HG02588 (cell line): ENCODE data around the gene HIPK1.

Experiments
- ATAC-seq: cut with Tn5 transposase; IDR thresholded peaks from one replicate; pipeline ENCODE4 v1.9.1; 2021; ENCODE audit warnings: mild to moderate bottlenecking, moderate library complexity; ENCODE audit not compliant: unreplicated experiment

The HIPK1 gene

DNA sequence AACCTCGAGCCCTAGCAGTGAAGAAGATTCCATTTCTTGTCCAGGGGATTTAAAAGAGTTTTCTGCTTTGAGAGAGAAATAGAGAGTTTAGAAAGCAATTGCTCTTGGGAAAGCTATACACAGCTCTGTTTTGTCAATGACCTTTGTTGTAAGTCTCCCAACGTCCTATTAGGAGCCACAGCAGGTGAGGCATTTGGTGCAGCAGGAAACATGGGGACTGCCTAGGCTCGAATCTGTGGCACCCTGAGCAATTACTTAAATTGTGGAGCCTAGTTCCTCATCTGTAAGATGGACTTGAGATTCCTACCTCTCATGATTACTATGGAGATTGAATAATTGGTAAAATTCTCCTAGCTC, 15.8 kb upstream of the HIPK1 start:
- no peak for ATAC-seq

DNA sequence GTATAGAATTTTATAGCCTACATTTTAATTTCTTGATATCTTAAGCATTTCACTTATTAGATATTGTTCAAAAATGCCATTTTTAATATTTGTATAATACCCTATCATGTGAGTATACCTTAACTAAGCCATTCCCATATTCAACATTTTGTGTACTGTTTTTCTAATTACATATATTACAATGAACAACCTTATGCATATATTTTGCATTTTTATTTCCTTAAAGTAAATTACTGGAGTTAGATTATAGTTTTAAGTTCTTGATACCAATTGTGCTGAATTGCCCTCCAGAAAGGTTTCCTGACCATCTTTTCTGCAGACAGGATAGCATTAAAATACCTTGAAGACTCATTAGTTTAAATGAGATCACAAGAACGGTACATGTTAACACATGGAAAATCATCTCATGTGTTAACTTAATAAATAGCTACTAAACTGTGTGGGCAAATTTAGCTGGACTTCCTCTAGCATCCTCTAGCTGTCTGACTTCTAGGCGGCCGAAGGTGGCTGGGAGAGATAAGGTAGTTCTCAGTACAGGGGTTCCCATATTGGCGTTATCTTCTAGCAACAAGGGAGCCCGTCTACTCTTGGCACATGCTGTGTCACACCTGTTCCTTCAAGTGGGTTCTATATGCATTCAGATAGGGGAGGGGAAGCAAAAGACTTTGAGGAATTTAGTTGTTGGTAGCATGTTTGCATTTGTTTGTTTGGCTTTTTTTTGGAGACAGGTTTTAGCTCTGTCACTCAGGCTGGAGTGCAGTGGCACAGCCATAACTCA, 15.0 kb upstream of the HIPK1 start:
- no peak for ATAC-seq

DNA sequence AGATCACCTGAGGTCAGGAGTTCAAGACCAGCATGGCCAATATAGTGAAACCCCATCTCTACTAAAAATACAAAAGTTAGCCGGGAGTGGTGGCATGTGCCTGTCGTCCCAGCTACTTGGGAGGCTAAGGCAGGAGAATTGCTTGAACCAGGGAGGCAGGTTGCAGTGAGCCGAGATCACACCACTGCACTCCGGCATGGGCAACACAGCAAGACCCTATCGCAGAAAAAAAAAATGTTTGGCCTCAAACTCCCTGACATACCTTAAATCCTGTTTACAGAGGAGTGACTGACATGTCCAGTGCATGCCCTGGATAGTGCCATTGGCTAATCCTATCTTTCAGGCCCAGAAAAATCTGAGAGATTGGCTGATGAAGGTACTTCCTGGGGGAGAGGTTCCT, 12.2 kb upstream of the HIPK1 start:
- no peak for ATAC-seq

DNA sequence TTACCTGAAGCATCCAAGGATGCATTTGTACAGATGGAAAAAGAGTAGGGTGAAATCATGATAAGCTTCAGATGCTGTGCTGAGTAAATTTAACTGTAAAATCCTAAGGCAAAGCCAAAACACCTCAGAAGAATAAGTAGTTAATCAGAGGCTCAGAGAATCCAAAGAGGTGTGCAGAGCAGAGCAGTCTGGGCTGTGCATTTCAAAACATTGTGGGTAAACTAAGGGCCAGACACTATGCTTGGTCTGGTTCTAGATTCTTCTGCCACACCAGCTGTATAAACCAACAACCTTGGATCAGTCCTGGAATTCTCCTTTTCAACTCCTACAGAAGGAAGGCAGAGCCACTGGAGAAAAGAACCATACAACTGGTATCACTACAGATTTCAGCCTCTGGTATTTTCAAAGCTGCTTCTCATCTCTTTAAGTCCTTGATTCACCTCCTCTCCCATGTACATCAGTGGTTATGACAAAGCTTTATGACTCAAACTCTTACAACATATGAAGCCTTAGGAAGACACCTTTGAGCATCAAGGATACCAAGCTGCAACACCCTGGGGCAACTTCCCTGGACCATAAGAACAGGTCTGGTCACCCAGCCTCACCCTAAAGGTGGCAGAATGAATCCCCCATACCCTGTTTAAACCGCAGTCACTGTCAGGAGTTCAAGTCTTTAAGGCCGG, 11.6 kb upstream of the HIPK1 start:
- ATAC-seq = no peak

DNA sequence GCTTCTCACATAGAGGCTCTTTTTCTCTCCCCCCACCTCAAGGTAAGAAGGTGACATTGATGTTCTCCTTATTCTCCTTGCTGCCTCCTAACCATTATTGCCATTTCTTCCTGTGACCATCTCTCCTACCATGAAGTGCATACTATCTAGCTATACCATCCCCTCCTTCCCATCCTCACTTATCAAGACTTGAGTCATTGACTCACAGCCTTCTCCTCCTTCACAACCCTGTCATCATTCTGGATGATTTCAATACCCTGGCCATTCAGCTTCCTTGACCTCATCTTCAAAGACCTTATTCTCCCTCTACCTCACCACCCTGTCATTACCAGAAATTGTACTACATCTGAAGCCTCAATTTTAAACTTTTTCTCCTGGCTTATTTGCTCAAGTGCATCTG, 10.9 kb upstream of the HIPK1 start:
- ATAC-seq = no peak

DNA sequence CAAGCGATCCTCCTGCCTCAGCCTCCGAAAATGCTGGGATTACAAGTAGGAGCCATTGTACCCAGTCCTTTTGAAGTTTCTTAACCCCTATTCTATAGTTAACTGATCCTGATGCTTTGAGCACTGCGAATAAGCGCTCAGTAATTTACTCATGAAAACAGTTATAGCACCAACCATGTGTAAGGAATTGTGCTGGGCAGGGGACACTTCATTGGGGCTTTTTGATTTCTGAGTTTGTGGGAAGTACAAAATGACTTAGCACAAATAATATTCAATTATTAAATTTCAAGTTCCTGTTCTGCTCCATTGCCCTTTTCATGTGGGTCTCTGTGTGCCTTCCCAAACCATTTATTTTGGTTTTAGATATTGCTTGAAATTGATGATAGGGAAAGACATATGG, 6.2 kb upstream of the HIPK1 start:
- ATAC-seq = no peak

DNA sequence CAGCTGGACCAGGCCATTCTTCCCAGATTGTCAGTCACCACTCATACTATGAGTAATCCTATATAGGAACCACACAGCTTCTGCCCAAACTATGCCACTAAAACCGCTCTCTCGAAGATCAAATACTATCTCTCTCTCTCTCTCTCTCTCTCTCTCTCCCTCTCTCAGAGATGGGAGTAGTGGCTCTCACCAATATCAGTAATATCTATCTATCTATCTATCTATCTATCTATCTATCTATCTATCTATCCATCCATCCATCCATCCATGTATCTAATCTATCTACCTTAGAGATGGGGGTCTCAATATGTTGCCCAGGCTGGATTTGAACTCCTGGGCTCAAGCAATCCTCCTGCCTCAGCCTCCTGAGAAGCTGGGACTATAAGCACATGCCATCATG, 4.7 kb upstream of the HIPK1 start:
- no peak for ATAC-seq

DNA sequence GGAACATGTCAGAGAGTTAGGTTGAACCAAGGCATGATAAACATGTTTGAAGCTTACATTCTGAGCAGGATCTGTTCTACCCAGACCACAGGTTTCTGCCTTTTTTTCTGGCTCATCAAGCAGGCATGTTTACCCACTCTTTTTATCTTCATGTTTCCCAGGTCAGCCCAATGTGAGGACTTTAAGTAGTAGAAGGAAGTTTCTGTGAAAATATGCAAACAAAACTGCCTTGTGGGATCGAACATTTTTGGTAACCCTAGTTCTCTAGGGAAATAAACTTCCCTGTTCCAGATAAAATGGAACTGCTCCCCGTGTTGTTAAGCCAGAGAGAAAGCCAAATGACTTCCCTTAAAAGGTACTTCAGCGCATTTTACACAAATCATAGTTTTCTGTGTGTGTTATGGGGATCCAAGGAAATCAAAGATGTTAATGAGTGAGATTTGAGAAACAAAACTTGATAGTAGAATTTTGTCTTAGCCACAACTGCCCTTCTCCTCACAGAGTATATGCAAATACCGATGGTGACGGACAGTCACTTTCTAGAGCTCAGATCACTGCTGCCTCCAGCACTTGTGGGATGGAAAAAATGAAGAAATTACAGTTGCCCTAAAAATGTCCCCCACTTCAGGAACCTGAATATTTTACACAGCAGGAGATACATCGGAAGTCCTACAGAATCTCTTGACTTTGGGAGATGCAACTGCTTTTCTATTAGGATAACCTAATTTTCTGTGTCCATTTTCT, 765 bp upstream of the HIPK1 start:
- peak; percentile 24 for ATAC-seq

DNA sequence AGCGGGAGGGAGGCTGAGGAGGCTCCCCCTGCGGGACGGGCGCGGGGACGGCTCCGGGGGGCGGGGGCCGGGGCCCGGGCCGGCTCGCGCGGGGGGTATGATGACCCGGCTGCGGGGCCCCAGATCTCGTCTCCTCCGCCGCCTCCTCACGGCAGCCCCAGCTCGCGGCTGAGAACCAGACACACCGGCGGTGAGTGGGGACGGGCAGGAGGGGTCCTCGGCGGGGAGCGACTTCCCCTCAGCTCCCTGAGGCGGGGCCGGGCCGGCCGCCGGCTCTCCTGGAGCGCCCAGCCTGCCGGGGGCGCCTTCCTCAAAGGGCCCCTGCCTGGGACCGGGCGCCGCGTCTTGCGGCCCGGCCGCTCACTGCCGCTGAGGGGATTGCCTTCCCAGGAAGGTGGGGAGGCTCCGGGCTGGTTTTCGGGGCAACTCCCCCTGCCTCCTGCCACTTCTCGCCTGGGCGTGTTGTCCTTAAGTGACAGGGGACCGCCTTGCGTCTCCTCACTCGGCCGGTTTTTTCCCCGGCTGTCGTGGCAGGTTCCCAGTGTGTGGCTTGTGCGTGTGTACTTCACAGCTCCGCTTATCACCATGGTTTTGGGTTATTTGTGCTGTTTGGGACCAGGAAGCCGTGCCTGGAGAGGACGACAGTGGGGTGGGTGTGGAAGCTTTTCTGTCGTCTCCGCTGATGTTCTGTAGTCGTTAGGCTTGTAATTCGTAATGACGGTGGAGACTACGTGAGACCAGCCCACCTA, 800 bp downstream of the HIPK1 start:
- peak; percentile 29 for ATAC-seq

DNA sequence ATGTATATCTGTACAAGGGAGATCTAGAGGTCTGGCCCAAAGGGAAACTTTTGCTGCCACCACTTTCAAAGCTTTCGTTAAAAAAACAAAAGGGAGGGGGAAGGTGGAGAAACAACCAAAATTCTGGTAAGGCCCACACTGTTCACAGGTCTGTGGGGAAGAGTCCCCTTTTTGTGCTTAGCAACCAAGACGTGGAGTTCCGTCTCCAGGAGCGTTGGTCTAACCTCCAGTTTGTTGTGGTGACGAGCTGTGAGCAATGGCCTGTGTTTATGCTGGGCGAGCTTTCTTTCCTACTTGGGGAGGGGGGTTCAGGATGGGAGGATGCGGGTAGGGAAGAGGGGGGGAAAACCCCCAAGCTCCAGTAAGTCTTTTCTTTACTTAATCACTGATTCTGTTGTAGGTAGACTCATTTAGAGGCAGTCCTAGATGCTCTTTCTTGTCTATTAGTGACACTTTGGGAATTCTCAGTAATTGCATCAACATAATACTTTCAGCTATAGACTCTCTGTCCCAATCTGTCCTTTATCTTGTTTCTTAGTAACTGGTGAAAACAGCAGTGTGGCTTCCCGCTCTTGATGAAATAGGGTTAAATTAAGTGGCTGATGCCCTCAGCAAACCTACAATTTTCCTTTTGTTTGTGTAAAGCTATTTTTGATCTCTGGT, 1.5 kb downstream of the HIPK1 start:
- ATAC-seq = peak; percentile 27

DNA sequence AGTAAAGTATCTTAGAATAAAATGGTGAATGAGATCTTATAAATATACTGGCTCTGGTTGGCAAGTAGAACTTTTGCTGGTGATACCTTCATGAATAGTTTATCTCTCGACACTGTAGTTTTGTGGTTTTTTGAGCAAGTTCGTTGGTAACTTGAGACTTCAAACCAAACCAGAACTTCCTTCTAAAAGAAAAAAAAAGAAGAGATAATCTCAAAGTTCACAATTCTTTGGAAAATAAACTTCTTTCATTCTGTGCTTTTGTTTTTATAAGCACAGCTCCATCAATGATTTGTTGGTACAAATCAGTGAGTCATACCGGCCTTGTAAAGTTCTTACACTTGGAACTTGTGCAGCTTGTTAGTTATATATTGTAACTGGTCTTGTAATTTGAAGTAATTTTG, 2.3 kb downstream of the HIPK1 start:
- no peak for ATAC-seq

DNA sequence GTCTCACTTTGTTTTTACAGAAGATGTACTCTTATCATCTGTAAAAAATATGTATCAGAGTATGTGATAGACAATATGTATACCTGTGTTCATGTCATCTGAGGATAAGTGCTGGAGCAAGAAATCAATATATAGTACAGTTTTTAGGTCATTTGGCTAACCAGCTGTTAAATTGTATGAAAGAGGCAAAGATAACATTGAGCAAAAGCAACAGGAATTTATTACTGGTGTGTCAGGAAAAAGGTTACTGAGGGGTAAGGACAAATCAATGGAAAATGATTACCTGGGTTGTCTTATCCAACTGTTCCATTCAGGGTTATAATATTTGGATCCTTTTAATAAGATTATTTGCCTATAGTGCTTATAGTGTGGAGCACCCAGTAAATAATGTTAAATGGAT, 4.9 kb downstream of the HIPK1 start:
- no peak for ATAC-seq

DNA sequence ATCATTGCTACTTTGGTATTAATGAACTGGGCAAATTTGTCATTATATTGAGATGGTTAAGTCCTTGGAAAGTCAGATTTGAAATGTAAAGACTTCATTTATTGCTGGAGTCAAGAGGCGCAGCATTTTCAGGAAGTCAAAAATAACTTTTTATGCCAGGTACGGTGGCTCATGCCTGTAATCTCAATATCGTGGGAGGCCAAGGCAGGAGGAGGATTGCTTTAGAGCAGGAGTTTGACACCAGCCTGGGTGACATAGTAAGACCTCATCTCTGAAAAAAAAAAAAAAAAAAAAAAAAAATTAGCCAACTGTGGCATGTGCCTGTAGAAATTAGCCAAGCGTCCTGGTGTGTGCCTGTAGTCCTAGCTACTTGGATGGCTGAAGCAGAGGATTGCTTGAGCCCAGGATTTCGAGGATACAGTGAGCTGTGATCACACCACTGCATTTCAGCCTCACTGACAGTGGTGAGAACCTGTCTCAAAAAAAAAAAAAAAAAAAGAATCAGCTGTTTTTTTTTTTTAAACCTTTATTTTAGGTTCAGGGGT, 5.5 kb downstream of the HIPK1 start:
- ATAC-seq = no peak

DNA sequence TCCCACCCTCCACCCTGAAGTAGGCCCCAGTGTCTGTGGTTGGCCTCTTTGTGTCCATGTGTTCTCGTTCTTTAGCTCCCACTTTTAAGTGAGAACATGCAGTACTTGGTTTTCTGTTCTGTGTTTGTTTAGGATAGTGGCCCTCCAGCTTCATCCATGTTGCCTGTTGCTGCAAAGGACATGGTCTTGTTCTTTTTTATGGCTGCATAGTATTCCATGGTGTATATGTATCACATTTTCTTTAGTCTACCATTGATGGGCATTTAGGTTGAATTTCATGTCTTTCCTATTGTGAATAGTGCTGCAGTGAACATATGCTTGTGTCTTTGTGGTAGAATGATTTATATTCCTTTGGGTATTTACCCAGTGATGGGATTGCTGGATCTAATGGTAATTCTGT, 6.1 kb downstream of the HIPK1 start:
- ATAC-seq = no peak

DNA sequence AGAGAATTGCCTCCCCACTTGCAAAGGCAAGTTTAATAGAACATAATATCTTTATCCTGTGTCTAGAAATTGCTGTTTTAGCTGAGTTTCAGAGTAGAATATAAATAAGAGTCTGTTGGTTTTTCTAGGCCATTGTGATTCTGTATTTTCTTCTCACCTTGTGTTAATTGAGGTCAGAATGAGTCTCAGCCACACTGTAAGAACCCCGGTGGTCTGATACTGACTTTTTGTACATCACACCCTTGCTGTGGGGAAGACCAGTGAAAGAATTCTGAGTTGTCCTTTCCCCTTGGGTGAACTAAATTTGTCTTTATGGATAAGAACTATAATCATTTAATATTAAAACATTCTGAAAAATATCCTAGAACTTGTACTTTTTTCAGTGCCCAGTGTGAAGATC, 6.8 kb downstream of the HIPK1 start:
- ATAC-seq = no peak

DNA sequence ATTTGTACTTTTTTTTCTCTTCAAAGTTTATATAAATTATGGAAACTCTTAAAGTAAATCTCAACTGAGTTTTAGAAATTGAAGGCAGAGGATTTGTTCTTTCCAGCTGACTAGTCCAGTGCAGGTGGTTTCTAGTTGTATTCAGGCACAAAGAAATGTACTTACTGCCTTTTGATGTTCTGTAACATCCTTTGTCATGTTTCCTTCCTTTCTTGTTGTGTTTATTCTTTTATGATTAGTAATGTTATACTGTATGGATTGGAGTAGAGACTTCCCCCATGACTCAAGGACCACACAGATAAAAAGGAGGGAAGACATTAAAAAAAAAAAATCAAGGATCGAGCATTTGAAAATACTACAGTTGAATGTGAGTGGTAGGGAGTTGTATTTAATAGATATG, 8.0 kb downstream of the HIPK1 start:
- ATAC-seq = no peak

DNA sequence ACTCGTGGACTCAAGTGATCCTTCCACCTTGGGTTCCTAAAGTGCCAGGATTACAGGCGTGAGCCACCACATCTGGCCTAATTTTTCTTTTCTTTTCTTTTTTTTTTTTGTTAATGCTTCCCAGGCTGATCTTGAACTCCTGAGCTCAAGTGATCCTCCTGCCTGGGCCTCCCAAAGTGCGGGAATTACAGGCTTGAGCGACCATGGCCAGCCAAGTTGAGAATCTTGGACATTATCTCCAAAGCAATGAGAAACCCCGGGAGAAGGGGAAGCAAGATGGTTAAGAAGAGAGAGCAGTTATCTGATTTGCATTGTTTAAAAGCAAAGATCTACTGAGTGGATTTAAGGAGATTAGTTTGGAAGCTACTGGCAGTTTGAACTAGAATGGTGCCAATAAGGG, 9.1 kb downstream of the HIPK1 start:
- no peak for ATAC-seq

DNA sequence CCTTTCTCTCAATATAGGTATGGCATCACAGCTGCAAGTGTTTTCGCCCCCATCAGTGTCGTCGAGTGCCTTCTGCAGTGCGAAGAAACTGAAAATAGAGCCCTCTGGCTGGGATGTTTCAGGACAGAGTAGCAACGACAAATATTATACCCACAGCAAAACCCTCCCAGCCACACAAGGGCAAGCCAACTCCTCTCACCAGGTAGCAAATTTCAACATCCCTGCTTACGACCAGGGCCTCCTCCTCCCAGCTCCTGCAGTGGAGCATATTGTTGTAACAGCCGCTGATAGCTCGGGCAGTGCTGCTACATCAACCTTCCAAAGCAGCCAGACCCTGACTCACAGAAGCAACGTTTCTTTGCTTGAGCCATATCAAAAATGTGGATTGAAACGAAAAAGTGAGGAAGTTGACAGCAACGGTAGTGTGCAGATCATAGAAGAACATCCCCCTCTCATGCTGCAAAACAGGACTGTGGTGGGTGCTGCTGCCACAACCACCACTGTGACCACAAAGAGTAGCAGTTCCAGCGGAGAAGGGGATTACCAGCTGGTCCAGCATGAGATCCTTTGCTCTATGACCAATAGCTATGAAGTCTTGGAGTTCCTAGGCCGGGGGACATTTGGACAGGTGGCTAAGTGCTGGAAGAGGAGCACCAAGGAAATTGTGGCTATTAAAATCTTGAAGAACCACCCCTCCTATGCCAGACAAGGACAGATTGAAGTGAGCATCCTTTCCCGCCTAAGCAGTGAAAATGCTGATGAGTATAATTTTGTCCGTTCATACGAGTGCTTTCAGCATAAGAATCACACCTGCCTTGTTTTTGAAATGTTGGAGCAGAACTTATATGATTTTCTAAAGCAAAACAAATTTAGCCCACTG, 11.5 kb downstream of the HIPK1 start:
- ATAC-seq = peak; percentile 79

DNA sequence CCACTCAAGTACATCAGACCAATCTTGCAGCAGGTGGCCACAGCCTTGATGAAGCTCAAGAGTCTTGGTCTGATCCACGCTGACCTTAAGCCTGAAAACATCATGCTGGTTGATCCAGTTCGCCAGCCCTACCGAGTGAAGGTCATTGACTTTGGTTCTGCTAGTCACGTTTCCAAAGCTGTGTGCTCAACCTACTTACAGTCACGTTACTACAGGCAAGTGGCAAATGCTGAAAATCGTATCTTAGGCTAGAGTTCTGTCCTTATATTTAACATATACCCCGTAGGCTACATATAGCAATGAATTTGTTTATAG, 12.1 kb downstream of the HIPK1 start:
- no peak for ATAC-seq

DNA sequence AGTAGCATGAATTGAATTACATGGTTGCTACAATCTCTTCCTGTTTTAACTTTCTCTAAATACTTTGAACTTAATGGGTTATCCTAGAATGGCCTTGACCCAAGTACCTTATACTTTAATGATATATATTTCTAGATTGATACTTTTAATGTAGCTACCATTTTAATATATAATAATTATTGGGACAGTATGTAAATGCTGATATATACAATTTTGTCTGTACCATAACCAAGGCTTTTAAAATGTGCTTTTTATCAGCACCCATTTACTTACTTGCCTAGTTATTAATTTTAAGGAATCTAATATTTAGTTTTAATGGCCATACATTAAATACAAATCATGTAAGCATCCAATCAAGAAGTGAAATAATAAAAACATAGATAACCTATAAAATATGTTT, 13.4 kb downstream of the HIPK1 start:
- no peak for ATAC-seq
